ENCODE results near the gene BAIAP3.
A peak's percentile ranks its signal among the peaks of the same experiment; 100 is the strongest.

BAIAP3 gene

DNA sequence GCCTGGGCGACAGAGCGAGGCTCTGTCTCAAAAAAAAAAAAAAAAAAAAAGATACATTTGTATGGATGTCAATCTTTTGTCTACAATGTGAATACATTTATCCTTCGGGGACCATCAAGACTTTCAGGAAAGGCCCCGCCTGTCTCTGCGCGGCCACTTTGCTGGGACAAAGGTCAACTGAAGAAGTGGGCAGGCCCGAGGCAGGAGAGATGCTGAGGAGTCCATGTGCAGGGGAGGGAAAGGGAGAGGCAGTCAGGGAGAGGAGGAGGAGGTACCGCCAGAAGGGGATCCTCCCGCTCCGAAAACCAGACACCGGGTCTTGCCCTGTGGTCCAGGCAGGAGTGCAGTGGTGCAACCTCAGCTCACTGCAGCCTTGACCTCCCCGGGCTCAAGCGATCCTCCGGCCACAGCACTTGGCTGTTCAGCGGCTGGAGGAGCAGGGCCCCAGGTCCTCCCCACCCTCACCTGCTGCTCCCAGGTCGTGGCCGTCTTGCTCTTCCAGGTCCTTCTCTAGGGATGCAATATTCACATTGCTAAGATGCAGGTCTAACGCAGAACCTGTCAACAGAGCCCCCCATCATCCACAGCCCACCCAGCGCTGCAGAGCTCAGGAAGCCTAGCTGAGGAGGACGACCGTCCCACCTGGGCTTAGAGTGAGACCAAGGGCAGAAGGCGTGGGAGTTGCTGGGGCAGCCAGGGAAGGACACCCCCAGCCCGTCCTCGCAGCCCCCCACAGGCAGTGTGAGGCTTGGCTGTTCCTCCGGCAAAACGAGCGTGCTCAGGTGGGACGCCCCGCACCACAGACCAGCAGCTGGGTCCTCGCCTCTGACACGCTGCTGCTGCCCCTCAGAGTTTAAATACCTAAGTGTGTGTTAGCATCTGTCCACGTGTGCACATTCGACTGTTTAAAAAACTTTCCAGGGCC lies 37.9 kb downstream of the BAIAP3 start:
- no peak for DNase-seq (ENCODE audit: low read depth)

DNA sequence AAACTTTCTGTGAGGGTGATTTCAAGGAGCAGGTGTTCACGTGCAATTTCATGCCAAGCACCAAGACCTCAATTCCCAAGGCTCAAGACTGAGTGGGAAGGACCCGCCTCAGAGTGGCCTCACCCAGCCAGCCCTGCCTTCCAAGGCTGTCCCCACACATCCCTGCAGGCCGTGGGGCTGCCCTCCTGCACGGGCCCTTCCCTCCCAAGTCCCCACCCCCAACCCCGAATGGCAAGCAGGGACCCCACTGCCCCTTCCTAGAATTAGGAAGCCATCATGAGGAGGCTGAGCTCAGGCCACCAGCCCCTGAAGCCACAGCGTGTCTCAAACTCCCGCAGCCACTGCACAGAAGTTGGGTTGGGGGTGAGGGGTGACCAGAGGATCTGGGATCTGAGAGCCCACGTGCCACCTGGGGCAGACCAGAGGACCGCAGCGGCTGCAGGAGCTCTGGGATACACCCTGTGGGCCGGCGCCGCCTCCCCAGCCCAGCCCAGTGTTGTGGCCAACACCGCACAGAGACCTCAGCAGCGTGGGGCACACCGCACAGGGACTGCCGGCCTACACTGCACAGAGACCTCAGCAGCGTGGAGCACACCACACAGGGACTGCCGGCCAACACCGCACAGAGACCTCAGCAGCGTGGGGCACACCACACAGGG lies 39.0 kb downstream of the BAIAP3 start:
- no peak for DNase-seq (ENCODE audit: low read depth)

GRCh38 chr16:1374418-1375297 lies 41.2 kb downstream of the BAIAP3 start:
- no peak for DNase-seq (ENCODE audit: low read depth)

GRCh38 chr16:1375298-1375640 lies 41.8 kb downstream of the BAIAP3 start:
- DNase-seq (ENCODE audit: low read depth) = no peak

GRCh38 chr16:1375741-1376410 lies 42.4 kb downstream of the BAIAP3 start:
- no peak for DNase-seq (ENCODE audit: low read depth)

- DNase-seq (ENCODE audit: low read depth) = no peak
Observed at GRCh38 chr16:1377406-1378010, 44.1 kb downstream of the BAIAP3 start.

DNA sequence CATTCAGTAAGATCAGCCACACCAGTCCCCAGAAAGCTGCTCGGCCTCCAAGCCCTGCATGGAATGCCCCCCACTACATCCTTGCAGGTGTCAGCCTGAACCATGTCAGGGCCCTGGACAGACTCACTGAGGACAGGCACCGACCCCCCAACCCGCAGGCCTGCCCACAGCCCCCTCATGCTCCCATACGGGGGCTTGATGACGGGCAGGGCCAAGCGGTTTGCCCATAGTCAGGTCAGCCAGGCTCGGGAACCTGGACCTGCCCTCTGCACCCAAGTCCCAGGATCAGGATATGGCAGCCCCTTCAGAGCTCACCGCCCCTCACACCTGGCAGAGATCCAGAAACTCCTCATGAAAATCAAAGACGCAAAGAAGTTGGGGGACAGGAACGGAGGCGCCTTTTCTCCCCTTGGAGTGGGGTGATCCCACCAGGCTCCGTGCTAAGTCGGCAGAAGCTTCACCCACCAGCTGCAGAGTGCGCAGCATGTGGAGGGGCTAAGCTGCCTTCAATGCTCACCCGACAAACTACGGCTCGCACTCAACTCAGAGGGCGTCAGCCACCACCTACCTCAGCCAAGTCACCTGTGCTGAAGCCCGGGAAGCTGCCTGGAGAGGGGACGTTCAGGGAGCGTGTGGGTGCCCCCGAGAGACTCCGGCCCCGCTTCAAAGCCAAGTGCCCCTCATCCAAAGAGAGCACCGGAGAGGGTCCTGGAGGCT lies 44.8 kb downstream of the BAIAP3 start:
- DNase-seq (ENCODE audit: low read depth) = no peak

GRCh38 chr16:1378804-1379303 lies 45.4 kb downstream of the BAIAP3 start:
- peak; percentile 89 for DNase-seq (ENCODE audit: low read depth)

GRCh38 chr16:1379304-1380076 lies 46.0 kb downstream of the BAIAP3 start:
- peak; percentile 72 for DNase-seq (ENCODE audit: low read depth)

- DNase-seq (ENCODE audit: low read depth) = no peak
Observed at GRCh38 chr16:1380195-1380594, 46.8 kb downstream of the BAIAP3 start.

DNA sequence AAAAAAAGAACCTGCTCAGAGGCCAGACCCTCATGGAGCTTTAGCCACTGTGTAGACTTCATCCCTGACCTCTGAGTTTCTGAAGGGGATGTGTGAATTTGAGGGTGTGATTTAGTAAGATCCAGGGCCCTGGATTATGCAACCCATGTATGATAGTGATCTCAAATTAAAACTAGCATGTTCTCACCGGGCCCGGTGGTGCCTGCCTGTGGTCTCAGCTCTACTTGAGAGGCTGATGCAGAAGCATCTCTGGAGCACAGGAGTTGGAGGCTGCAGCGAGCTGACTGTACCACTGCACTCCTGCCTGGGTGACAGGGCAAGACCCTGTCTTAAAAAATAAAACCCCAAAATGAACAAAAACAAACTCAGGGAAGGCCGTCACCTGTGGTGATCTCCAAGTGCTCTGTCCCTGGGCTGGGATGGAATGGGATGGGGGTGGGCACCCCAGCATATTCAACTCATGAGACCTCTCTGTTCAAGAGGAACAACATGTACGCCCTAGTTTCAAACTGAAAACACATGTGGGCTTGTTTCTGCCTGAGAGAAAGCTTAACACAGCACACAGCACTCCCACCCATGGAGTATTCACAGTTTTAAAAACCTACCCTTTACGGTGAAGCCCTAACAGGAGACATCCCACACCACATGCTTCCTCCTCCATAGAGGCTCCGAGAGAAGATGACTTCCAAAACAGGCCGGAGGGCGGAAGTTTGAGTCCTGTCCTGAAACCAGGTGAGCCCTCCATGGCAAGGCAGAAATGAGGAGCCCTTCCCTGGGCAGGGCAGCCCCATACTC lies 48.4 kb downstream of the BAIAP3 start:
- DNase-seq (ENCODE audit: low read depth) = no peak

DNA sequence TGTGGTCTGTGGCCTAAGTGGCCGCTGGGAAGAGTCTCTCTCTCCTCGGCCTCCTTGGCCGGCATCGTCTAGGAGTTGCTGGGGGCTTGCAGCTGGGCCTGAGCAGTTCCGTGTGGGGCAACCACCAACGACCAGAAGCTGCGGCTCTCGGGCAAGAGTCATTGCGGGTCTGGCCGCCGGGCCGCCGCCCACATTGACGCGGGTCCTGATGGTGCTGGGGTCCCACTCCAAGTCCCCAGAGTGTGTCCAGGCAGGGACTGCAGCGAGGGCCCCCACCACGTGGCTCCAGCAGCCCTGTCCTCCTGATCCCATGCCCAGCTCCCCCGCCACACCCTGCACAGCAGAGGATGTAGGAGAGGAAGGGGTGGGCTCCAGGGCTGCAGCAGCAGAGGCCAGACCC lies 50.1 kb downstream of the BAIAP3 start:
- DNase-seq (ENCODE audit: low read depth) = no peak

GRCh38 chr16:1385232-1385631 lies 51.8 kb downstream of the BAIAP3 start:
- DNase-seq (ENCODE audit: low read depth) = no peak

DNA sequence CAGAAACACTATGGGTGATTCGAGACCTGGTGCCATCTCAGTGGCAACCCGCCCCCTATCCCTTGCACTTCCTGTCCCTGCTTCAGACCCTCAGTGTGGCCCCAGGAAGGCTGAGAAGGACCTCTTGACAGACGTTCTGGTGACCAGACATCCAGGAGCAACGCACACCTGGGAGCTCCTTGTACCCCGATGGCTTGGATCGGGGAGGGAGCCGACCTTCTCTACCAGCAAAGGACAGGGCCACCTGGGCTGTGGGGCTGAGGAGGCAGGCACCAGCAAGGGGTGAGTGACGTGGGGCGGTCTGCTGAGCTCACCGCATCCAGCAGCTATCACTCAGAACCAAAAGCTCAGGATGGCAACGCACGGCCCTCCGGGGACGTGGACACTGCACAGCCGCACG lies 53.9 kb downstream of the BAIAP3 start:
- DNase-seq (ENCODE audit: low read depth) = no peak

- DNase-seq (ENCODE audit: low read depth) = no peak
Observed at GRCh38 chr16:1389762-1390161, 56.3 kb downstream of the BAIAP3 start.

DNA sequence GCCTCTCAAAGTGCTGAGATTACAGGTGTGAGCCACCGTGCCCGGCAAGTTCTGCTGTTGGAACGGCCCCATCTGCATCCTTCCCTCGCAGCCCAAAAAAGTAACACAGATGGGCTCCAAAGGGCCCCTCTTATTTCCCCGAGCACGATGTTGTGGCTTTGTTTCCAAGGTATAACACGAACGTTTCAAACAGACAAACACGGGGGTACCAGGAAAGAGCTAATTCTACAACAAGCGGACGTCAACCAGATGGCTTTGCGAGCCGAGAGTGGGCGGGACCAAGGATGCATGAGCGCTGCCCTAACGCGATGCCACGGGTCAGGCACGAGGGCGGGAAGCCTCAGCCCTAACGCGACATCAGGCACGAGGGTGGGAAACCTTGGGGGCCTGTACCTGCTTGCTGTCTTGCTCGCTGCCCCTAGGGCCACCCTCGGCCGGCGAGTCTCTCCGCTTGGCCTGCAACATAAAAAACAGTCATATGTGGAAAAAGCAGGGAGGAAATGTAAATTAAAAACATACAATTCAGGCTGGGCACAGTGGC lies 56.9 kb downstream of the BAIAP3 start:
- no peak for DNase-seq (ENCODE audit: low read depth)

DNA sequence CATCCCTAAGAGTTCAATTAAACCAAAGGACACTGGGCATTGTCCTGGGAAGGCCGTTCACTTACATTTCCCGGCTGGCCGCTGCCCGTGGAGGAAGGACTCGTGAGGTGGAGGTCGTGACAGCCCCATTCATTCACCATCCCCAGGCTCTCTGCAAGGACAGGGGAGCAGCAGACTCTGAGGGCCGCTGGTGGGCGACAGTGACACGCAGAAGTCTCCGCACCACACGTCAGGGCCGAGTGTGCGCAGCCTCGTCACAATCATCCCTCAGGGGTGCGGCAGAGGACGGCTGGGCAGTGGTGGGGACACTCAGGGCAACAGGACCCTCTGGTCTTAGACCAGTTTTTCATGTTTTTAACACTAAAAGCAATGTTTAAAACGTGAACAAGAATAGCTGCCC lies 59.4 kb downstream of the BAIAP3 start:
- no peak for DNase-seq (ENCODE audit: low read depth)

- no peak for DNase-seq (ENCODE audit: low read depth)
Observed at GRCh38 chr16:1393613-1394176, 60.2 kb downstream of the BAIAP3 start.

All from ELR (cell line).